ENCODE measurements around the gene TOGARAM2.

TOGARAM2 gene

GRCh38 chr2:29000481-29000880 is 19.4 kb downstream of the TOGARAM2 start:
- no peak for DNase-seq

- no peak for DNase-seq
Measured at GRCh38 chr2:29000956-29001355, 19.9 kb downstream of the TOGARAM2 start.

- DNase-seq: no peak
Measured at GRCh38 chr2:29001806-29002205, 20.7 kb downstream of the TOGARAM2 start.

GRCh38 chr2:29004755-29005154 is 23.7 kb downstream of the TOGARAM2 start:
- no peak for DNase-seq

GRCh38 chr2:29005331-29005730 is 24.2 kb downstream of the TOGARAM2 start:
- DNase-seq: no peak

GRCh38 chr2:29006092-29006979 is 25.2 kb downstream of the TOGARAM2 start:
- no peak for DNase-seq

- DNase-seq: no peak
Measured at GRCh38 chr2:29006980-29007301, 25.8 kb downstream of the TOGARAM2 start.

GRCh38 chr2:29009270-29009669 is 28.2 kb downstream of the TOGARAM2 start:
- no peak for DNase-seq

GRCh38 chr2:29009711-29010677 is 28.9 kb downstream of the TOGARAM2 start:
- DNase-seq: no peak

- DNase-seq: no peak
Measured at GRCh38 chr2:29010946-29011345, 29.8 kb downstream of the TOGARAM2 start.

GRCh38 chr2:29011418-29012060 is 30.4 kb downstream of the TOGARAM2 start:
- DNase-seq: peak; percentile 30

GRCh38 chr2:29012211-29012681 is 31.1 kb downstream of the TOGARAM2 start:
- DNase-seq: no peak

GRCh38 chr2:29013057-29013780 is 32.1 kb downstream of the TOGARAM2 start:
- no peak for DNase-seq

GRCh38 chr2:29014331-29014730 is 33.2 kb downstream of the TOGARAM2 start:
- no peak for DNase-seq

GRCh38 chr2:29014811-29015421 is 33.8 kb downstream of the TOGARAM2 start:
- no peak for DNase-seq

GRCh38 chr2:29015701-29016470 is 34.8 kb downstream of the TOGARAM2 start:
- no peak for DNase-seq

GRCh38 chr2:29016504-29016903 is 35.4 kb downstream of the TOGARAM2 start:
- DNase-seq: no peak

GRCh38 chr2:29017716-29018435 is 36.8 kb downstream of the TOGARAM2 start:
- no peak for DNase-seq

GRCh38 chr2:29021886-29022285 is 40.8 kb downstream of the TOGARAM2 start:
- DNase-seq: no peak

GRCh38 chr2:29022679-29023078 is 41.6 kb downstream of the TOGARAM2 start:
- no peak for DNase-seq

All from NCI-H2171 (cell line).